ENCODE measurements around the gene RBM39.
"Not testable (repeated sequence)": the region's sequence is repeated elsewhere in the genome, so short reads cannot be mapped to it uniquely, and the experiment has no call there.

RBM39 gene

DNA sequence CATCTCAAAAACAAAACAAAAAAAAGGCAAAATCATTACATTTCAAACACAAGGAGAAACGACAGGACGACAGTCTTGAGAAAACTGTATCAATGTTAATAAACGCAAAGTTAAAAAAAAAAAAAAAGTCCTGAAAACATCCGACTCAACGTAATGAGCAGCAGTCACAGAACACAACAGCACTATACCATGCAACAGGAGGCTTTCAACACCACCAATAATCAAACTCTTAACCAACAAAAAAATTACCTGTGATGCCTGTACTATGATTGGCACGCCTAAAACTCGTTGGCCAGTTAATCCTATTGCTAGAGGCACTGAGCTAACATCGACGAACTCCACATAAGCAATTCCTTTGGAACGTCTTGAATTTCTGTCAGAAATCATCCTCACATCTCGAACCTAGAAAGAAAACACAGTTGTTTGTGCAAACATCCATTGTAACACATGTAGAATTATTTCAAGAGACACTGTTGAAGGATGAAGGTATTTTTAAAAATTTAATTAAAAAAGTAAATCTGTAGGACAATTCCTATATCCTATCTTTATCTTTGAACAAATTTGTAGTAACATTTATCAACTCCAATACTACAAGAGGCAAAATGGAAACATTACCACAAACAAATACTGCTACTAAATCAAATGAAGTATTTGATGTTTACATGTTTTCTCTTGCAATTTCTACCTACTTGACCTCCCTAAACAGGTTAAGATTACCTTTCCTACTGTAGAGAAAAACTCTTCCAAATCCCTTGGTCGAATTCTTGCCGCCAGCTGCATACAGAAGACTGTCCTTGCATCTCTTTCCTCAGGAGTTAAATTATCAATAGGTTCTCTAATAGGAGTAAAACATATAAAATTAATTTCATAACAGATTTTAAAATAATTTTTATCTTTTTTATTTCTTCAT lies 17.5 kb downstream of the RBM39 start:
- DNase-seq: no peak

GRCh38 chr20:35723652-35724320 lies 18.3 kb downstream of the RBM39 start:
- DNase-seq: not testable (repeated sequence)

- not testable (repeated sequence) for DNase-seq
Observed at GRCh38 chr20:35723275-35723639, 18.8 kb downstream of the RBM39 start.

DNA sequence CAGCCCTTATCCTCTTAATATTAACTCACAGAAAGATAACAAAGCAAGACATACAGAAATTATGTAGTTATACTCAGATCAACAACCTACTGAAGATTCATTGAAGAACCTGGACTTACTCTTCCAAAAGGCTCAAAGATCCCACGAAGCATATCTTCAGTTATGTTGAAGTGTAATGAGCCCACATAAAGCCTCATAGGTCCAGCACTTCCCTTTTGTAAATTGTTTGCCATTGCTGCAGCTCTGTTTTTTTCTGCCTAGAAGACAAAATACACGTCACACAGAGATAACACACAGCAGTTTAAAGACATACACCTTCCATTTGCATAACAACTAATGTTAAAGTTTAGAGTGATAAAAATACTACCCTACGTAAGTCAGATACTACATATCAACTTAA lies 20.4 kb downstream of the RBM39 start:
- no peak for DNase-seq

DNA sequence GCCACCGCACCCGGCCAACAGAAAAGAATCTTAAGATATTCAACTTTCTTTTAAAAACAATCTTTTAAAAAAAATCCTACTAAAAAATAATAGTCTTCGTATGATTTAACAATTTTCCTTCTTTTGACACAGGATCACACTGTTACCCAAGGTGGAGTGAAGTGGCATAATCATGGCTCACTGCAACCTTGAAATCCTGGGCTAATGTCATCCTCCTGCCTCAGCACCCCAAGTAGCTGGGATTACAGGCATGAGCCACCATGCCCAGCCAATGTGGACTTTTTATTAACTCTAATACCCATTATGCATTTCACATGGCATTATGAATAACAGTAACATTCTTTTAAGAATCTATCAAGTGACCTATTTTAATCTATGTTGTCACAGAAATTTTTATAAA lies 20.8 kb downstream of the RBM39 start:
- DNase-seq: no peak

- DNase-seq: no peak
Observed at GRCh38 chr20:35720165-35721123, 21.6 kb downstream of the RBM39 start.

- DNase-seq: no peak
Observed at GRCh38 chr20:35719717-35720116, 22.3 kb downstream of the RBM39 start.

DNA sequence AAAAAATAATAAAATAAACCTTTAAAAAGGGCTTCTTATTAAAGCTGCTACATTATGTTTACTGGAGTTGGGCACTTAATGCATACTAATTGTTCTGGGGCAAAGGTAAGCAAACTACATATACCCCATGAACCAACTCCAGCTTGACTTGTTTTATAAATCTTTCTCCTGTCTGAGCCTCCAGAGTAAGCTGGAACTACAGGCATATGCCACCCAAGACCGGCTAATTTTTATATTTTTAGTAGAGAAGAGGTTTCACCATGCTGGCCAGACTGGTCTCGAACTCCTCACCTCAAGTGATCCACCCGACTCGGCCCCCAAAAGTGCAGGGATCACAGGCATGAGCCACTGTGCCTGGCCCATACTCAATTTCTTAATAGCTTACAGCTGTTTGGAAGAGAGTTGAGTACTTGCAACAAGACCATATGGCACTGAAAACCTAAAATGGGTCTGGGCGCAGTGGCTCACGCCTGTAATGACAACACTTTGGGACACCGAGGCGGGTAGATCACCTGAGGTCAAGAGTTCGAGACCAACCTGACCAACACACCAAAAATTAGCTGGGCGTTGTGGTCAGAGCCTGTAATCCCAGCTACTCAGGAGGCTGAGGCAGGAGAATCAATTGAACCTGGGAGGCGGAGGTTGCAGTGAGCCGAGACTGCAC lies 23.0 kb downstream of the RBM39 start:
- no peak for DNase-seq

GRCh38 chr20:35718321-35718720 lies 23.7 kb downstream of the RBM39 start:
- DNase-seq: not testable (repeated sequence)

DNA sequence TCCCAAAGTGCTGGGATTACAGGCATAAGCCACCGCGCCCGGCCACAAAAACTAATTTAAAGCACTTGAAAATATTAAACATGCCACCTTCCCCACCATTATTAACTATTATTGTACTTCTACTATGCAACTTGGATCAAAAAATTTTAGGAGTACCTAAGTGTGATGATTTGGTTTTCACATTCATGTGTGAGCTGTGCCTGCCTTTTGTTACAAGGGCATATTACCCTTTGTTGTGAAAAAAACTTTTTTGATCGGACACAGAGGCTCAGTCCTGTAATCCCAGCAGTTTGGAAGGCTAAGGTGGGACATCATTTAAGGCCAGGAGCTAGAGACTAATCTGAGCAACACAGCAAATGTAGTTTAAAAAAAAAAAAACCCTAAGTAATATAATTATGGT lies 25.7 kb downstream of the RBM39 start:
- no peak for DNase-seq

DNA sequence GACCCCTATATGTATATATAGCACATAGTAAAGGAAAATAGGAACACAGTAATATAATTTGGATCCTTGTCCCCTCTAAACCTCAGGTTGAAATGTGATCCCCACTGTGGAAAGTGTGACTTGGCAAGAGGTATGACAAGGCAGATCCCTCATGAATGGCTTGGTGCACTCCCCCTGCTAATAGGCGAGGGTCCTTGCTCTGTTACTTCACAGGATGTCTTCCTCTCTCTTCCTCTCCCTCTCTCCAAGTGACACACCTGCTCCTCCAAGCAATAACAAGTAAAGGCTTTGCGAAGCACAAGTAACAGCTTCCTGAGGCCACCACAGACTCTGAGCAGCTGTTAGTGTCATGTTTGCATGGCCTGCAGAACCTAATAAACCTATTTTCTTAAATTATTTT lies 26.4 kb downstream of the RBM39 start:
- DNase-seq: no peak

DNA sequence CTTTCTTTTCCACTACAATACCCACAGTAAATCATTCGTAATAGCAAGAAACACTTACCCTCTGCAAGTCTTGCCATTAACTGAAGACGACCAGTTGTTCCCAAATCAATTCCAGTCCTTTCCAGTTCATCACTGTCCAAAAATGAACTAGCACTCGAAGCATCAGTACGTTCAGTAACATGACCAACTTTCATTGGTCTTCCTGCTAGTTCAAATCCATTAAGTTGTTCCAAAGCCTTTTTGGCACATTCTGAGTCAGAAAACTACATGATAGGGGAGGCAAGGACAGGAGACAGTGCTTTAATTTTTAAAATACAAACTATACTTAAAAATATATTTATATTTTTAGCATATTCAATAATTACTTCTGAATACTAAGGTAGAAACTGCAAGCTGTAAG lies 27.9 kb downstream of the RBM39 start:
- DNase-seq: no peak

DNA sequence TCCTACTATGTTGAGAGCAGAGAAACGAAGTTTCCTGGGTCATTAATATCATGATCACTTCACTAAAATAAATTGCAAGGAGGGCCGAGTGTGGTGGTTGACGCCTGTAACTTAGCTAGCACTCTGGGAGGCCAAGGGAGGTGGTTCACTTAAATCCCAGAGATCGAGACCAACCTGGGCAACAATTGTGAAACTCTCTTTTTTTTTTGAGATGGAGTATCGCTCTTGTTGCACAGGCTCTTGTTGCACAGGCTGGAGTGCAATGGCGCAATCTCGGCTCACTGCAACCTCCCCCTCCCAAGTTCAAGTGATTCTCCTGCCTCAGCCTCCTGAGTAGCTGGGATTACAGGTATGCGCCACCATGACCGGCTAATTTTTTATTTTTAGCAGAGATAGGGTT lies 28.9 kb downstream of the RBM39 start:
- not testable (repeated sequence) for DNase-seq

- no peak for DNase-seq
Observed at GRCh38 chr20:35711588-35712209, 30.4 kb downstream of the RBM39 start.

GRCh38 chr20:35710884-35711587 lies 31.0 kb downstream of the RBM39 start:
- no peak for DNase-seq

- no peak for DNase-seq
Observed at GRCh38 chr20:35710039-35710438, 32.0 kb downstream of the RBM39 start.

- DNase-seq: no peak
Observed at GRCh38 chr20:35709259-35709658, 32.8 kb downstream of the RBM39 start.

DNA sequence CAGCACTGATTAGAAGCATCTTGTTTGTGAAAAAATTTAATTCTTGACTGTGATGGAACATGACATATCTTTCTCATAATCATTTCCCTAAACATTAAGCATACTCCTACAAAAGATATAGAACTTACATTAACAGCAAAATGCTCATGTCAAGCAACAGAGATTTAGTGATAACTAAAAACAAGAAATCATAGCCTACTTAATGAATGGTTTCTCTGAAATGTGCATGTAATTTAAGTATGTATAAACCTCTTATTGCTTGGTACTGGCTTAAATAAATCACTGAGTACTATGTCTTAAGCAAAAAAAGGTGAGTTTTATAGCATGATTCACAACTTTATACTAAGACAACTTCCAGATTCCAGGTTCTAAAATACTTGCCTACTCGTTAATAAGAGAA lies 33.6 kb downstream of the RBM39 start:
- DNase-seq: no peak

- not testable (repeated sequence) for DNase-seq
Observed at GRCh38 chr20:35706591-35707529, 35.2 kb downstream of the RBM39 start.

DNA sequence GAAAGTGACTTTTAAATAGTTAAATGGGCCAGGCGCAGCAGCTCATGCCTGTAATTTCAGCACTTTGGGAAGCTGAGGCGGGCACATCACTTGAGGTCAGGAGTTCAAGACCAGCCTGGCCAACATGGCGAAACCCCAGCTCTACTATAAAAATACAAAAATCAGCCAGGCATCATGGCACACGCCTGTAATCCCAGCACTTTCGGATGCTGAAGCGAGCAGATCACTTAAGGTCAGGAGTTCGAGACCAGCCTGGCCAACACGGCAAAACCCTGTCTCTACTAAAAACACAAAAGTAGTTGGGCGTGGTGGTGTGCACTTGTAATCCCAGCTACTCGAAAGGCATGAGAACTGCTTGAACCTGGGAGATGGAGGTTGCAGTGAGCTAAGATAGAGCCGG lies 36.2 kb downstream of the RBM39 start:
- not testable (repeated sequence) for DNase-seq
